Natural killer cell treated with Interleukin-12 subunit alpha and Interleukin-12 subunit beta and Interleukin-15 and Interleukin-18, amount 100 ng/mL, for 72 hours (primary cell): ENCODE data around the gene RPL3. TPM values are rescaled to one million over a fixed set of nuclear protein-coding genes. Genes with fewer than 3 reads are reported as not detected.

Experiments
- ATAC-seq, 2 donors: fragments of 150-1000 bp; cut with Tn5 transposase in 1 of 2; sonication (Bioruptor Pico), chemical (Tn5 transposase) in 1 of 2; 2 replicates each; pipeline ENCODE4 v1.10.0; 2021
- DNase-seq: peaks from one replicate; pipeline ENCODE4 v3.0.0; 2022; ENCODE audit warnings: low spot score
- H3K27ac Mint-ChIP-seq, 2 donors: 1 replicate in 1 of 2; 2 replicates in 1 of 2; pipeline ENCODE4 v1.8.0; 2022; ENCODE audit warnings: mixed read lengths in 2 of 2, mild to moderate bottlenecking in 1 of 2, moderate library complexity in 1 of 2
- H3K27me3 Mint-ChIP-seq, 2 donors: 1 replicate in 1 of 2; 2 replicates in 1 of 2; pipeline ENCODE4 v1.8.0; 2022; ENCODE audit warnings: mixed read lengths in 2 of 2
- H3K36me3 Mint-ChIP-seq: one replicate; pipeline ENCODE4 v1.8.0; 2022; ENCODE audit warnings: mixed read lengths
- H3K4me1 Mint-ChIP-seq, 2 donors: 1 replicate in 1 of 2; 2 replicates in 1 of 2; pipeline ENCODE4 v1.8.0; 2022; ENCODE audit warnings: low read depth in 2 of 2, mixed read lengths in 2 of 2, mild to moderate bottlenecking in 1 of 2
- H3K4me3 Mint-ChIP-seq: one replicate; pipeline ENCODE4 v1.8.0; 2022; ENCODE audit warnings: mixed read lengths
- H3K9me3 Mint-ChIP-seq: 2 replicates; pipeline ENCODE4 v1.8.0; 2022; ENCODE audit warnings: mixed read lengths
- total RNA-seq, 2 donors: library from RNA; stranded (reverse); gene quantifications; one replicate each; pipeline ENCODE4 v1.2.3, GENCODE V29; 2022

RPL3 gene
- total RNA-seq, 2 donors from 2014 or later, result 1,242 to 2,090 TPM

GRCh38 chr22:39294571-39295468 is 24.6 kb downstream of the RPL3 start:
- Mint-ChIP-seq H3K4me3 (no peak overlapping the region), H3K27me3 (peaks cover 8% of the 10 kb centered on the region in 2 donors), H3K9me3 (no peaks in the 10 kb centered on the region), H3K36me3 (no peaks in the 10 kb centered on the region), H3K4me1 (peaks cover 4 to 8% of the 10 kb centered on the region in 2 donors), H3K27ac (no peak overlapping the region)
- ATAC-seq (no peak), DNase-seq (no peak)

- no peak for ATAC-seq
Measured at GRCh38 chr22:39293766-39294368, 25.6 kb downstream of the RPL3 start.

GRCh38 chr22:39292561-39293074 is 26.8 kb downstream of the RPL3 start:
- no peaks in the 10 kb centered on the region for H3K9me3 Mint-ChIP-seq
- ATAC-seq (peak in 1 of 2 donors; percentile 20), DNase-seq (no peak)
- H3K27me3 Mint-ChIP-seq, result peaks cover 0 to under 1% of the 10 kb centered on the region in 2 donors
- no peak overlapping the region for H3K27ac Mint-ChIP-seq
- H3K36me3 Mint-ChIP-seq, result no peaks in the 10 kb centered on the region
- no peak overlapping the region for H3K4me3 Mint-ChIP-seq
- H3K4me1 Mint-ChIP-seq, result peaks cover 0 to 4% of the 10 kb centered on the region in 2 donors

More at GRCh38 chr22:39293766-39294368, 25.6 kb downstream of the RPL3 start:
- no peaks in the 10 kb centered on the region for H3K9me3 Mint-ChIP-seq
- H3K4me1 Mint-ChIP-seq, result peaks cover 0 to 3% of the 10 kb centered on the region in 2 donors
- no peak for DNase-seq
- no peak overlapping the region for H3K27ac Mint-ChIP-seq
- peaks cover 5 to 7% of the 10 kb centered on the region in 2 donors for H3K27me3 Mint-ChIP-seq
- no peak overlapping the region for H3K4me3 Mint-ChIP-seq
- H3K36me3 Mint-ChIP-seq, result no peaks in the 10 kb centered on the region

DNA sequence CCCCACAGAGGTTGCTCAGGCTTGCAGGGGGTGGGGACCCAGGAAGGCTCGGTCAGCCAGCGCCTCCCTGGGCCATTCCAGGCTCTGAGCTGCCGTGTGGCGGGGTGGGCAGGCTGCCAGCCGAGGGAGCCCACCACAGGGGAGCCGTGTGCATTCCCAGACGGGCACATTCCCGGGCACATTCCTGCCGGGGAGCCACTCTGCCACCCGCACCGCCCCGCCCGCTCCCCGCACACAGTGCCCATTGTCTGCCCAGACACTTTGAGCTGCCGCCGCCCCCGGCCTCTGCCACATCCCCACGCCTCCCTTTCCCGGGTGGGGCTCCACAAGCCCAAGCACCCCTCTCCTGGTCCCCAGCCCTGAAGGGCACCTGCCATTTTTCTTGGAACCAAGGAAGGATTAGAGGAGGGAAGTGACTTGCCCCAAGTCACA is 27.4 kb downstream of the RPL3 start:
- Mint-ChIP-seq H3K4me3 (no peak overlapping the region), H3K4me1 (peaks cover 0 to 8% of the 10 kb centered on the region in 2 donors), H3K27ac (no peak overlapping the region), H3K27me3 (no peaks in the 10 kb centered on the region), H3K36me3 (no peaks in the 10 kb centered on the region), H3K9me3 (no peaks in the 10 kb centered on the region)
- DNase-seq (no peak), ATAC-seq (no peak)

- peaks cover 0 to 11% of the 10 kb centered on the region in 2 donors for H3K4me1 Mint-ChIP-seq
- H3K27ac Mint-ChIP-seq, result no peak overlapping the region
- H3K9me3 Mint-ChIP-seq, result no peaks in the 10 kb centered on the region
- no peaks in the 10 kb centered on the region for H3K27me3 Mint-ChIP-seq
- DNase-seq, result no peak
- no peak overlapping the region for H3K4me3 Mint-ChIP-seq
- no peak for ATAC-seq
- no peaks in the 10 kb centered on the region for H3K36me3 Mint-ChIP-seq
Measured at GRCh38 chr22:39291523-39291922, 27.9 kb downstream of the RPL3 start.

DNA sequence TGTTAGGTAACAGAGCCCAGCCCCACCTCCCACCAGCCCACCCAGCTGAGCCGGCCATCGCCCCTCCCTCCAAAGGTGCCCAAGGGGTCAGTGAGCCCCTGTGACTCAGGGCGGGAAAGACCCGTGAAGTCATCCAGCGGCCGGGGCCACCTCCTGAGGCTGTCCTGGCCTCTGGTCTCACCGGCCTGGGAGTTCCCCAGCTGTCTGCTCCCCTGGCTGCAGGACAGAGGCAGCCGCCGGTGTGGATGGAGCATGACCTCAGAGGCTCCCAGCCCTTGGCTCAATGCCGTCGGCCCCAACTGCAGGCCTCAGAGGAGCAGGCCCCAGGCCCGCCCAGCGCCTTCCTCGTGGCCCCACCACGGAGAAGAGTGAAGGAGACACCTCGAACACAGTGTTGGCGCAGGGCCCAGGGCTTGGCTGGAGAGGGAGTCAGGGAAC is 28.7 kb downstream of the RPL3 start:
- DNase-seq, result no peak
- peak in 1 of 2 donors; percentile 16 for ATAC-seq
- Mint-ChIP-seq H3K4me1 (peaks cover 0 to 9% of the 10 kb centered on the region in 2 donors), H3K9me3 (no peaks in the 10 kb centered on the region), H3K4me3 (no peak overlapping the region), H3K36me3 (peaks cover 4% of the 10 kb centered on the region), H3K27me3 (peaks cover 0 to 4% of the 10 kb centered on the region in 2 donors), H3K27ac (no peak overlapping the region)

DNA sequence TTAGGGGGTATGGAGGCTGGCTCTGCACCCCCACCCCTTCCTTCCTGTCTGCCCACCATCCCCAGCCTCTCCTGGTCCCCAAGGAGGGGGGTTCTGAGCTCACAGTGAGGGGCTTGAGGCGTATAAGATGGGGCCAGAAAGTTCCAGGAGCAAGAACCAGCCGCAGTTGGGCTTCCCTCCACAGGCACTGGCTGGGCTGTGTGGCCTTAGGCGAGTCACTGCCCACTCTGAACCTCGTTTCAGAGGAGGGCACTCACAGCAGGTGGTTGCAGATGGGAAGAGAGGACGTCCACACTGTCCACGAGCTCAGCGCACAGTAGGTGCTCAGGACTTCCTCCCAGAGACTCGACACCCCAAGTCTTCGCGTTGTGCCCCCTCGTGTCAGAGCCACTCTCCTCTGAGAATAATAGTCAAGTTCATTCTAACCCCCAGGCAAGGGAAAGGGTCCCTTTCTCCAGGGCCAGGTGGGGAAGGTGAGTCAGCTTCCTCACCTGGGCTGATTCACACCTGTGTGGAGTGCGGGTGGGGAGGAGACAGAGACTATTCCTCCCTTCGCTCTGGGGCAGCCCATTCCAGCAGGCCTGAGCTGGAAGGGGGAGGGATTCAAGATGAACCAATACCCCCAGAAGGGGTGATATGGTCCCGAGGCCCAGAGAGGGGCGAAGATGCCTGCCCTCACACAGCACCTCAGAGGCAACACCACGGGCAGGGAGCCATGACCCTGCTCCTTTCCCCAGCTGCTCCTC is 29.3 kb downstream of the RPL3 start:
- no peaks in the 10 kb centered on the region for H3K9me3 Mint-ChIP-seq
- DNase-seq (no peak), ATAC-seq (no peak)
- H3K36me3 Mint-ChIP-seq, result peaks cover 5% of the 10 kb centered on the region
- H3K27me3 Mint-ChIP-seq, result peaks cover 0 to 6% of the 10 kb centered on the region in 2 donors
- H3K27ac Mint-ChIP-seq, result no peak overlapping the region
- H3K4me1 Mint-ChIP-seq, result peaks cover 0 to 9% of the 10 kb centered on the region in 2 donors
- H3K4me3 Mint-ChIP-seq, result no peak overlapping the region

DNA sequence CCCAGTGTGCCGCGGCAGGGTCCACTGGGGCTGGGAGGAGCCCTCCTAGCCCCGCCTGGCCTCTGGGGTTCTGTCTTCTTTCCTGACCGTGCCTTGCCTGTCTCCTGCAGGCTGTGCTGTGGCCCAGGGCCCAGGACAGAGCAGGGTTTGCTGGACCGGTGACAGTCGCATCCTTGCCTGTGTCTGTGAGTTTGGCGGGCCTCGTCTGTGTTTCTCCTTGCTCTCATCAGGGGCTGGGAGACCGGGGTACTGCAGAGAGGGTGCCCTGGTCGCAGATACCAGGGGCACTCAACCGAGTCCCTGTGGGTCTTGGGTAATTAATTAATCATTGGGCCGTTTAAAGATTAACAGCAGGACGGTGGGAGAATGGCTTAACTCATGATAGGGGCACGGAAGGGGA is 29.9 kb downstream of the RPL3 start:
- Mint-ChIP-seq H3K4me1 (peaks cover 0 to 9% of the 10 kb centered on the region in 2 donors), H3K9me3 (no peaks in the 10 kb centered on the region), H3K27me3 (peaks cover 0 to 6% of the 10 kb centered on the region in 2 donors), H3K36me3 (peaks cover 5% of the 10 kb centered on the region), H3K4me3 (no peak overlapping the region), H3K27ac (no peak overlapping the region)
- DNase-seq (no peak), ATAC-seq (no peak)

DNA sequence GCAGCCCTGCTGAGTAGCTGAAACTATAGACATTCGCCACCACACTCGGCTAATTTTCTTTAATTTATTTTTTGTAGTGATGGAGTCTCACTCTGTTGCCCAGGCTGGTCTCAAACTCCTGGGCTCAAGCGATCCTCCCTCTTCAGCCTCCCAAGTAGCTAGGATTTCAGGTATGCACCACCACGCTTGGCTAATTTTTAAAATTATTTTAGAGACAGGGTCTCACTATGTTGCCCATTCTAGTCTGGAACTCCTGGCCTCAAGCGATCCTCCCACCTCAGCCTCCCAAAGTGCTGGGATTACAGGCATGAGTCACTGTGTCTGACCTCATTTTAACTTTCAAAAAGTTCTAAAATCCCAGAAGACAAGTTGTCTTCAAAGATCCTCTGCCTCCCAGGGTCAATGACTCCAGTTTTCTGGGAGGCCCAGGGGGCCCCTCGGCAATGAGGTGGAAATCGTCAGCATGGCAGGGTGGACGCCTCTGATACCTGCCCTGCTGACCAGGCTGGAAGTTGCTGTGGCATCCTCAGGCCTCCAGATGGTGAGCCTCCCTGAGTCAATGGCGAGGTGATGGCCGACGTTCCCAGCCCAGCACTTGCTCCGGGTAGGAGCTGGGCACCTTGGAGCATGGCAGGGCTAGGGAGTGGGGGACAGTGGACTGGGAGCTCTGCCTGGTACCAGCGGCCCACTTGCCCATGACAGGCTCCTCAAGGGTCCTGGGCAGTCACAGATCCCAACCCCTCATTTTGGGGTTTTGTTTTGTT is 31.1 kb downstream of the RPL3 start:
- no peak for ATAC-seq
- H3K4me1 Mint-ChIP-seq, result peaks cover 0 to 9% of the 10 kb centered on the region in 2 donors
- peaks cover 0 to 6% of the 10 kb centered on the region in 2 donors for H3K27me3 Mint-ChIP-seq
- peaks cover 5% of the 10 kb centered on the region for H3K36me3 Mint-ChIP-seq
- DNase-seq, result no peak
- no peak overlapping the region for H3K4me3 Mint-ChIP-seq
- H3K27ac Mint-ChIP-seq, result no peak overlapping the region
- no peaks in the 10 kb centered on the region for H3K9me3 Mint-ChIP-seq

- H3K36me3 Mint-ChIP-seq, result peaks cover 5% of the 10 kb centered on the region
- H3K27ac Mint-ChIP-seq, result no peak overlapping the region
- peaks cover 0 to 9% of the 10 kb centered on the region in 2 donors for H3K4me1 Mint-ChIP-seq
- ATAC-seq (no peak), DNase-seq (no peak)
- no peak overlapping the region for H3K4me3 Mint-ChIP-seq
- peaks cover 0 to 6% of the 10 kb centered on the region in 2 donors for H3K27me3 Mint-ChIP-seq
- H3K9me3 Mint-ChIP-seq, result no peaks in the 10 kb centered on the region
Measured at GRCh38 chr22:39287076-39287725, 32.2 kb downstream of the RPL3 start.

DNA sequence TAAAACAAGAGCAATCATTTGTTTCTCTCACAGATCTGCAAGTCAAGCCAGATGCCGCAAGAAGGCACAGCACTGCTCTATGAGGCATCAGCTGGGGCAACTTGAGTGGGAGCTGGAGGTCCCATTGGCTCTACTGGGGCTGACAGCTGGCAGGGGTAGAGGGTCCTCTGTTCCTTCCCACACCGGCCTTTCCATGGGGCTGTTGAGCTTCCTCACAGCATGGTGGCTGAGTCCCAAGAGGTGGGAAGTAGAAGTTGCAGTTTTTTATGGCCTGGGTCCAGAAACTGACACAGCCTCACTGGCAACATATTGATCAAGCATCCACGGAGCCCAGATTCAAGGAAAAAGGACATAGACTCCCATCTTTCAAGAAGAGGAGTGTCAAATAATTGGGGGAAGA is 34.4 kb downstream of the RPL3 start:
- DNase-seq, result no peak
- H3K27ac Mint-ChIP-seq, result no peak overlapping the region
- peaks cover 0 to 13% of the 10 kb centered on the region in 2 donors for H3K27me3 Mint-ChIP-seq
- H3K9me3 Mint-ChIP-seq, result no peaks in the 10 kb centered on the region
- no peak for ATAC-seq
- H3K4me1 Mint-ChIP-seq, result peaks cover 0 to 9% of the 10 kb centered on the region in 2 donors
- no peak overlapping the region for H3K4me3 Mint-ChIP-seq
- H3K36me3 Mint-ChIP-seq, result peaks cover 5% of the 10 kb centered on the region

DNA sequence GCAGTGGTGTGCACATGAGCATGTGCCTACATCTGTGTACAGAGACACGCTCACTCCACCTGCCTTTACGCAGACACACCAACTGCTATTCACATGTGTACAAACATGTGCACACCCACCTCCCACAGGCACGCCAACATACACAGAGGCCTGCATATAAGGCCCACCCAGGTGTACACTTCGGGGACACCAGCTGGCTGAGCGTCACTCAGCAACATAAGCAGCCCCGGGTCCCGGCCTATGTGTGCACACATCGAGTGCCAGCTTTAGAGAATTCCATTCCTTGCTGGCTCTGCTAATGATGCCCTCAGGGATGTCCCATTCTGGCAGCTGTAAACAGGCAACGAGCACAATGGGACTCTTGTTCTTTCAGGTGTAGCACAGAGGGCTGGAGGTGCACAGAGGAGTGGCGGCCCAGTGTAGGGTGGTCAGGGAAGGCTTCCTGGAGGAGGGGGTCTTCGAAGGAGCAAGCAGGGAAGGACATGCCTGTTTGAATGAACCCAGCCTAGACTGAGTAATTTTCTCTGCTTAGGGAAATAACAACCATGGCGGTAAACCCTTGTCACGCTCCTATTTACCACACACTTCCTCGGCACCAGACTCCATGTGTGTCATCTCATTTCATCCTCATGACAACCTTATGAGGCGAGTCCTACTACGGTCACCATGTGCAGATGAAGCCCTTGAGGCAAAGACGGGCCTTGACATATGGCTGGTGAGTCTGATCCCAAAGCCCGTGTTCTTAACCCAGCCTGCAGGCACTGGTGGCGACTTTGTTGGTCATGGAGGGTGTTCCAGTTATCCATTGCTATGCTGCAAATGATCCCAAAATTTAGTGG is 35.1 kb downstream of the RPL3 start:
- Mint-ChIP-seq H3K36me3 (peaks cover 5% of the 10 kb centered on the region), H3K4me3 (no peak overlapping the region), H3K9me3 (no peaks in the 10 kb centered on the region), H3K4me1 (peaks cover 0 to 9% of the 10 kb centered on the region in 2 donors), H3K27ac (no peak overlapping the region), H3K27me3 (peaks cover 0 to 13% of the 10 kb centered on the region in 2 donors)
- ATAC-seq (no peak), DNase-seq (no peak)
